HepG2 (cell line): Measurements from ENCODE around the gene NEK9. TPM values are rescaled to one million over a fixed set of nuclear protein-coding genes. Genes with fewer than 3 reads are reported as not detected.
A peak's percentile ranks its signal among the peaks of the same experiment; 100 is the strongest.

Source experiments
- MAFG ChIP-seq: sonication (generic); formaldehyde crosslinking; IDR thresholded peaks from 2 replicates; pipeline ENCODE4 v1.5.1; 2020; ENCODE audit warnings: mild to moderate bottlenecking, missing genetic modification reagents
- NBN ChIP-seq: fragments of 450-650 bp; conservative IDR thresholded peaks from 2 replicates; pipeline ENCODE4 v1.6.1; 2017
- NR3C1 ChIP-seq: sonication (generic); formaldehyde crosslinking; IDR thresholded peaks from 2 replicates; pipeline ENCODE4 v1.4.0; 2020; ENCODE audit warnings: missing genetic modification reagents
- PCBP1 ChIP-seq: fragments of 200-400 bp; formaldehyde crosslinking; IDR thresholded peaks from 2 replicates; pipeline ENCODE4 v1.6.1; 2017; ENCODE audit warnings: mild to moderate bottlenecking, low read depth, low read length, borderline replicate concordance
- SP5 ChIP-seq: IDR thresholded peaks from 2 replicates; pipeline ENCODE4 v1.6.1; 2016; ENCODE audit warnings: low read depth, borderline replicate concordance
- STAG1 ChIP-seq: sonication (generic); formaldehyde crosslinking; IDR thresholded peaks from 2 replicates; pipeline ENCODE4 v1.4.0; 2020; ENCODE audit warnings: missing genetic modification reagents
- ZNF180 ChIP-seq: sonication (generic); formaldehyde crosslinking; IDR thresholded peaks from 2 replicates; pipeline ENCODE4 v1.4.0; 2020; ENCODE audit warnings: low read depth, missing genetic modification reagents, borderline replicate concordance
- ZNF225 ChIP-seq: sonication (generic); formaldehyde crosslinking; IDR thresholded peaks from 2 replicates; pipeline ENCODE4 v1.4.0; 2020; ENCODE audit warnings: mild to moderate bottlenecking, missing genetic modification reagents
- ZNF33B ChIP-seq: sonication (generic); formaldehyde crosslinking; IDR thresholded peaks from 2 replicates; pipeline ENCODE4 v1.5.1; 2020; ENCODE audit warnings: mild to moderate bottlenecking, missing genetic modification reagents
- ZNF891 ChIP-seq: sonication (generic); formaldehyde crosslinking; IDR thresholded peaks from 2 replicates; pipeline ENCODE4 v1.5.0; 2020; ENCODE audit warnings: mild to moderate bottlenecking, missing genetic modification reagents
- polyA plus RNA-seq, 8 experiments: library from polyadenylated mRNA; depleted of rRNA in 3 of 8; stranded (reverse) in 7 of 8; unstranded in 1 of 8; fragments of >200 nt; fragmentation: Illumina TruSeq in 4 of 8; extraction: Trizol in 4 of 8; gene quantifications; 2 replicates each; pipeline versions ENCODE4 v1.2.1 to v1.2.3, GENCODE V29; 2011 to 2016; ENCODE audit warnings: low read depth in 4 of 8, missing spikeins in 1 of 8, mixed read lengths in 1 of 8; ENCODE audit not compliant: insufficient read depth in 1 of 8
- total RNA-seq, 5 experiments: library from RNA; depleted of rRNA; stranded (reverse); fragments of >200 nt; fragmentation: Illumina TruSeq; extraction: Trizol; gene quantifications; 2 replicates each; pipeline ENCODE4 v1.2.3, GENCODE V29; 2016; ENCODE audit warnings: low read depth in 1 of 5
- TF ChIP-seq, protein P1 (sequence below): sonication (generic); formaldehyde crosslinking; IDR thresholded peaks from 2 replicates; pipeline ENCODE4 v1.4.0; 2020; ENCODE audit warnings: mild to moderate bottlenecking, missing genetic modification reagents
- TF ChIP-seq, protein P2 (sequence below): sonication (generic); formaldehyde crosslinking; IDR thresholded peaks from 2 replicates; pipeline ENCODE4 v1.4.0; 2020; ENCODE audit warnings: mild to moderate bottlenecking, low read depth, missing genetic modification reagents
- TF ChIP-seq, protein P3 (sequence below): IDR thresholded peaks from 2 replicates; pipeline ENCODE4 v1.6.1; 2016; ENCODE audit warnings: low read depth, borderline replicate concordance
- TF ChIP-seq, protein P4 (sequence below), 2 experiments: fragments of 450-650 bp in 1 of 2; sonication (generic) in 1 of 2; formaldehyde crosslinking; IDR thresholded peaks; 2 replicates each; pipeline versions ENCODE4 v1.5.0 to v1.8.0; 2020 to 2022; ENCODE audit warnings: mild to moderate bottlenecking in 1 of 2, missing genetic modification reagents in 1 of 2
- TF ChIP-seq, protein P5 (sequence below): IDR thresholded peaks from 2 replicates; pipeline ENCODE4 v1.6.1; 2012; ENCODE audit warnings: inconsistent platforms

NEK9 gene
- total and polyA plus RNA-seq, 2 of the 13 experiments (the other 11 are each of a cell fraction or from before 2014, with no cell fraction given) = 16.5 to 27.3 TPM

DNA sequence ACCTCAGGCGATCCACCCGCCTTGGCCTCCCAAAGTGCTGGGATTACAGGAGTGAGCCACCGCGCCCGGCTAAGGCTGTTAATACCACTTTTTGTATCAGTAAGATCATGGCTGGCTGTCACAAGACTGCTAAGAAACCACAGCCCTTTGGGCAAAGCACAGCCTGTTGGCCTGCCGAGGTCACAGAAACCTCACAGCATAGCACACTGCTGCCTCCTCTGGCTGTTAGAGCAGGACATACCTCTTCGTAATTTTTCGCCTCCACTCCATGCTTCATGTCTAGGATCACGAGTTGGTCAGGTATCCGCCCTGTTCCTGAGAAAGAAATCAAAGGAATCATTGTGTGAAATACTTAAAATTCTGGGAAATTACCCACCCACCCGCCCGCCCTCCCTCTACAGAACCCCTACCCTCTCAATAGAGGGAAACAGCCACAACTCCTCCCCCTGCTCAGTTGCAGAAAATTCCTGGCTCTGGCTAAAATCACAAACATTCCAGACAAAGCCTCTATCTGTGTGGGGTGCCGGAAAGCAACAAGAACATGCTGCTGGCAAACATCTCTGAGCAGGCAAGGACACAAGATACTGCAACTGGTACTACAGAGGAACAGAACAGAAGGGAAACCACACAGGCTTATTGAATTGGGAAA lies 20.7 kb upstream of the NEK9 start (continued):
- TF ChIP-seq, protein P1, sequence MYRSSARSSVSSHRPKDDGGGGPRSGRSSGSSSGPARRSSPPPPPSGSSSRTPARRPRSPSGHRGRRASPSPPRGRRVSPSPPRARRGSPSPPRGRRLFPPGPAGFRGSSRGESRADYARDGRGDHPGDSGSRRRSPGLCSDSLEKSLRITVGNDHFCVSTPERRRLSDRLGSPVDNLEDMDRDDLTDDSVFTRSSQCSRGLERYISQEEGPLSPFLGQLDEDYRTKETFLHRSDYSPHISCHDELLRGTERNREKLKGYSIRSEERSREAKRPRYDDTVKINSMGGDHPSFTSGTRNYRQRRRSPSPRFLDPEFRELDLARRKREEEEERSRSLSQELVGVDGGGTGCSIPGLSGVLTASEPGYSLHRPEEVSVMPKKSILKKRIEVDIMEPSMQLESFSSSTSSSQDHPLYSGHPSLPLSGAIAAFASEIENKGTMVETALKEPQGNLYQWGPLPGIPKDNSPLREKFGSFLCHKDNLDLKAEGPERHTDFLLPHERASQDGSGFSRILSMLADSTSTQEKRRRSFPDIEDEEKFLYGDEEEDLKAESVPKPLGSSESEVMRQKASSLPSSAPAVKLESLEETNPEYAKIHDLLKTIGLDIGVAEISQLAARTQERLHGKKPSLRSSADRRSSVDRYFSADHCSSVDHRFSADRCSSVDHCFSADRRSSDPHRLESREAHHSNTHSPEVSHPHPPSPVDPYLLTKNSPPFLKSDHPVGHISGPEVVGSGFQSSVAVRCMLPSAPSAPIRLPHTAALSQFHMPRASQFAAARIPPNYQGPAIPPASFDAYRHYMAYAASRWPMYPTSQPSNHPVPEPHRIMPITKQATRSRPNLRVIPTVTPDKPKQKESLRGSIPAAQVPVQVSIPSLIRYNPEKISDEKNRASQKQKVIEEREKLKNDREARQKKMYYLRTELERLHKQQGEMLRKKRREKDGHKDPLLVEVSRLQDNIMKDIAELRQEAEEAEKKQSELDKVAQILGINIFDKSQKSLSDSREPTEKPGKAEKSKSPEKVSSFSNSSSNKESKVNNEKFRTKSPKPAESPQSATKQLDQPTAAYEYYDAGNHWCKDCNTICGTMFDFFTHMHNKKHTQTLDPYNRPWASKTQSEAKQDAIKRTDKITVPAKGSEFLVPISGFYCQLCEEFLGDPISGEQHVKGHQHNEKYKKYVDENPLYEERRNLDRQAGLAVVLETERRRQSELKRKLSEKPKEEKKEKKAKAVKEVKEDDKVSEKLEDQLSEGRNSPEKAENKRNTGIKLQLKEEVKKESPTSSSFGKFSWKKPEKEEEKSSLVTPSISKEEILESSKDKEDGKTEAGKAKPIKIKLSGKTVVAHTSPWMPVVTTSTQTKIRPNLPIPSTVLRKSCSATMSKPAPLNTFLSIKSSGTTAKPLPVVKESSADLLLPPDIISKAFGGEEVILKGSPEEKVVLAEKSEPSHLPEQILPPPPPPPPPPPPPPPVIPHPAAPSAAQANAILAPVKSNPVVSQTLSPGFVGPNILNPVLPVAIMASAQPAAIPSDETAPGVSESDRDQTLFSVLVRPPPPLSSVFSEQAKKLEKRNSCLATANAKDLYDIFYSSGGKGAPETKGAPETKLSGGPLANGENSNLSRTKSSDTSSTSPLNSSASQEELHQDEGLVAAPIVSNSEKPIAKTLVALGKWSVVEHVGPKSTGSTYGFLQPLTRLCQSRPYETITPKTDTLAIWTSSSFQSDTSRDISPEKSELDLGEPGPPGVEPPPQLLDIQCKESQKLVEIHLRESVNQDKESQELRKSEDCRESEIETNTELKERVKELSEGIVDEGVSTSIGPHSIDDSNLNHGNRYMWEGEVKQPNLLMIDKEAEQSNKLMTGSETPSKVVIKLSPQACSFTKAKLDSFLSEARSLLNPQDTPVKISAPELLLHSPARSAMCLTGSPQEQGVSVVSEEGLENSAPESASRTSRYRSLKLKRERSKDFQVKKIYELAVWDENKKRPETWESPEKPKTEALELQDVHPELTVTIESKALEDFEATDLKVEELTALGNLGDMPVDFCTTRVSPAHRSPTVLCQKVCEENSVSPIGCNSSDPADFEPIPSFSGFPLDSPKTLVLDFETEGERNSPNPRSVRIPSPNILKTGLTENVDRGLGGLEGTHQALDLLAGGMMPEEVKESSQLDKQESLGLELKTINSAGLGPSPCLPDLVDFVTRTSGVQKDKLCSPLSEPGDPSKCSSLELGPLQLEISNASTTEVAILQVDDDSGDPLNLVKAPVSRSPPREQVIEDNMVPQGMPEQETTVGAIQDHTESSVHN (CRISPR knock-in tag) = 0 out of 2 replicates have a peak, but pooled peaks have one; percentile 30
- TF ChIP-seq NR3C1 (CRISPR knock-in tag) (no peak), NBN (no peak), ZNF225 (CRISPR knock-in tag) (no peak), MAFG (CRISPR knock-in tag) (no peak), ZNF33B (no peak), ZNF180 (CRISPR knock-in tag) (no peak), ZNF891 (CRISPR knock-in tag) (0 out of 2 replicates have a peak, but pooled peaks have one; percentile 21), PCBP1 (no peak), STAG1 (peak; percentile 39), SP5 (CRISPR knock-in tag) (peak; percentile 71; the same call in 1 of the 2 replicates)
- TF ChIP-seq, protein P2, sequence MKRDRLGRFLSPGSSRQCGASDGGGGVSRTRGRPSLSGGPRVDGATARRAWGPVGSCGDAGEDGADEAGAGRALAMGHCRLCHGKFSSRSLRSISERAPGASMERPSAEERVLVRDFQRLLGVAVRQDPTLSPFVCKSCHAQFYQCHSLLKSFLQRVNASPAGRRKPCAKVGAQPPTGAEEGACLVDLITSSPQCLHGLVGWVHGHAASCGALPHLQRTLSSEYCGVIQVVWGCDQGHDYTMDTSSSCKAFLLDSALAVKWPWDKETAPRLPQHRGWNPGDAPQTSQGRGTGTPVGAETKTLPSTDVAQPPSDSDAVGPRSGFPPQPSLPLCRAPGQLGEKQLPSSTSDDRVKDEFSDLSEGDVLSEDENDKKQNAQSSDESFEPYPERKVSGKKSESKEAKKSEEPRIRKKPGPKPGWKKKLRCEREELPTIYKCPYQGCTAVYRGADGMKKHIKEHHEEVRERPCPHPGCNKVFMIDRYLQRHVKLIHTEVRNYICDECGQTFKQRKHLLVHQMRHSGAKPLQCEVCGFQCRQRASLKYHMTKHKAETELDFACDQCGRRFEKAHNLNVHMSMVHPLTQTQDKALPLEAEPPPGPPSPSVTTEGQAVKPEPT (CRISPR knock-in tag) = no peak
- TF ChIP-seq, protein P3, sequence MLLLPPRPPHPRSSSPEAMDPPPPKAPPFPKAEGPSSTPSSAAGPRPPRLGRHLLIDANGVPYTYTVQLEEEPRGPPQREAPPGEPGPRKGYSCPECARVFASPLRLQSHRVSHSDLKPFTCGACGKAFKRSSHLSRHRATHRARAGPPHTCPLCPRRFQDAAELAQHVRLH (CRISPR knock-in tag) = no peak
- TF ChIP-seq, protein P4, sequence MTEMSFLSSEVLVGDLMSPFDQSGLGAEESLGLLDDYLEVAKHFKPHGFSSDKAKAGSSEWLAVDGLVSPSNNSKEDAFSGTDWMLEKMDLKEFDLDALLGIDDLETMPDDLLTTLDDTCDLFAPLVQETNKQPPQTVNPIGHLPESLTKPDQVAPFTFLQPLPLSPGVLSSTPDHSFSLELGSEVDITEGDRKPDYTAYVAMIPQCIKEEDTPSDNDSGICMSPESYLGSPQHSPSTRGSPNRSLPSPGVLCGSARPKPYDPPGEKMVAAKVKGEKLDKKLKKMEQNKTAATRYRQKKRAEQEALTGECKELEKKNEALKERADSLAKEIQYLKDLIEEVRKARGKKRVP (CRISPR knock-in tag; IDR thresholded peaks at IDR 0.05) = 0 out of 4 replicates have a peak, but pooled peaks of 1 of the 2 experiments have one; percentile 46
- TF ChIP-seq, protein P5, sequence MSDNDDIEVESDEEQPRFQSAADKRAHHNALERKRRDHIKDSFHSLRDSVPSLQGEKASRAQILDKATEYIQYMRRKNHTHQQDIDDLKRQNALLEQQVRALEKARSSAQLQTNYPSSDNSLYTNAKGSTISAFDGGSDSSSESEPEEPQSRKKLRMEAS = 0 out of 2 replicates have a peak, but pooled peaks have one; percentile 27
